Mammary epithelial cell (primary cell): ENCODE measurements around the gene COQ10B.

Experiments
- EZH2 ChIP-seq: IDR thresholded peaks from 2 replicates; pipeline ENCODE4 v1.6.1; 2012; ENCODE audit warnings: low read length, inconsistent platforms, borderline replicate concordance
- TF ChIP-seq, protein P1 (sequence below), 2 donors: IDR thresholded peaks in 1 of 2; conservative IDR thresholded peaks in 1 of 2; 2 replicates each; pipeline ENCODE4 v1.5.1; 2011 to 2012; ENCODE audit warnings: inconsistent platforms in 2 of 2, low read length in 2 of 2, mild to moderate bottlenecking in 2 of 2, control low read depth in 1 of 2, low read depth in 1 of 2; ENCODE audit not compliant: insufficient read depth in 1 of 2; ENCODE audit errors: extremely low read depth in 1 of 2

DNA sequence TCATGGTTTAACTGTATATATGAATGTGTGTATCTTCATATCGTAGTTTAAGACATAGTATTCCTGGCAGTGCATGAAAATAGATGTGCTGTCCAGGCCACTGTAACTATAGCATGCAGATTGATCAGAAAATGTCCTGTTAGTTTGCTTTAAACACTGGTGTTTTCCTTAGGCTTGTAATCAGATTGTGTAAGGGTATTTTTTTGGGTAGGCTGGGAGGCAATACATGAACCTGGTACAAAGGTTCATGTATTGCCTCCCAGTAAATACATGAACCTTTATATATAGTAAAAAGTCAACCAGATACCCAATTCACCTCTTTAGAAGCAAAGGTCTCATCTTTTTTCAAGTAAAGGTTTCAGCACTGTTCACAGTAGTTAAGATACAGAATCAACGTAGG lies 1.6 kb downstream of the COQ10B start:
- TF ChIP-seq, protein P1, sequence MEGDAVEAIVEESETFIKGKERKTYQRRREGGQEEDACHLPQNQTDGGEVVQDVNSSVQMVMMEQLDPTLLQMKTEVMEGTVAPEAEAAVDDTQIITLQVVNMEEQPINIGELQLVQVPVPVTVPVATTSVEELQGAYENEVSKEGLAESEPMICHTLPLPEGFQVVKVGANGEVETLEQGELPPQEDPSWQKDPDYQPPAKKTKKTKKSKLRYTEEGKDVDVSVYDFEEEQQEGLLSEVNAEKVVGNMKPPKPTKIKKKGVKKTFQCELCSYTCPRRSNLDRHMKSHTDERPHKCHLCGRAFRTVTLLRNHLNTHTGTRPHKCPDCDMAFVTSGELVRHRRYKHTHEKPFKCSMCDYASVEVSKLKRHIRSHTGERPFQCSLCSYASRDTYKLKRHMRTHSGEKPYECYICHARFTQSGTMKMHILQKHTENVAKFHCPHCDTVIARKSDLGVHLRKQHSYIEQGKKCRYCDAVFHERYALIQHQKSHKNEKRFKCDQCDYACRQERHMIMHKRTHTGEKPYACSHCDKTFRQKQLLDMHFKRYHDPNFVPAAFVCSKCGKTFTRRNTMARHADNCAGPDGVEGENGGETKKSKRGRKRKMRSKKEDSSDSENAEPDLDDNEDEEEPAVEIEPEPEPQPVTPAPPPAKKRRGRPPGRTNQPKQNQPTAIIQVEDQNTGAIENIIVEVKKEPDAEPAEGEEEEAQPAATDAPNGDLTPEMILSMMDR (conservative IDR thresholded peaks at IDR 0.05 in 1 of 2, IDR thresholded peaks at IDR 0.05 in 1 of 2; ENCODE audit: extremely low read depth in 1 of 2, insufficient read depth in 1 of 2, low read depth in 1 of 2, low read length in 2 of 2), result no peak
- TF ChIP-seq EZH2, result no peak
